Measurements from ENCODE around the gene DOK3. TPM values are rescaled to one million over a fixed set of nuclear protein-coding genes. Genes with fewer than 3 reads are reported as not detected.

Gene DOK3
- 1 to 10 TPM in 1 of 3 donors, under 1 TPM in 1, not detected in 1; 0.48 to 1.3 TPM for polyA plus RNA-seq

GRCh38 chr5:177509381-177509951 lies at the start of gene DOK3:
Gene DOK3, minus strand, starts transcription at chr5:177509826. Its CDS starts 286 bp downstream, at chr5:177509540.
- peak within 1 kb of the TSS in 1 of 5 donors; percentile 36 for H3K4me3 Mint-ChIP-seq

GRCh38 chr5:177557796-177558195 lies 48.2 kb upstream of the DOK3 start:
- H3K4me1 Mint-ChIP-seq: peaks cover 18 to 19% of the 10 kb centered on the region in 2 donors
- peaks cover 0 to 3% (median 1%) of the 10 kb centered on the region in 3 donors for H3K27me3 Mint-ChIP-seq (ENCODE audit: low read depth in 3 of 3)
- no peaks in the 10 kb centered on the region for H3K36me3 Mint-ChIP-seq
- H3K9me3 Mint-ChIP-seq: no peaks in the 10 kb centered on the region
- no peak overlapping the region for H3K27ac Mint-ChIP-seq
- DNase-seq: no peak
- H3K4me3 Mint-ChIP-seq: no peak overlapping the region

More at GRCh38 chr5:177509381-177509951, at the start of gene DOK3:
- peak within 1 kb of the TSS in 1 of 6 donors; percentile 67 for H3K27ac Mint-ChIP-seq
- H3K9me3 Mint-ChIP-seq: no peaks in the 10 kb centered on the region
- no peak for DNase-seq
- H3K4me1 Mint-ChIP-seq: peaks cover 4 to 5% of the 10 kb centered on the region in 2 donors
- peaks cover 4 to 19% (median 9%) of the 10 kb centered on the region in 3 donors for H3K36me3 Mint-ChIP-seq
- peaks cover 0 to 6% (median 3%) of the 10 kb centered on the region in 3 donors for H3K27me3 Mint-ChIP-seq (ENCODE audit: low read depth in 3 of 3)

GRCh38 chr5:177557041-177557647 lies 47.5 kb upstream of the DOK3 start:
- no peak for DNase-seq
- Mint-ChIP-seq H3K4me3 (no peak overlapping the region), H3K27me3 (ENCODE audit: low read depth in 3 of 3) (peaks cover 0 to 3% (median 1%) of the 10 kb centered on the region in 3 donors), H3K36me3 (no peaks in the 10 kb centered on the region), H3K9me3 (no peaks in the 10 kb centered on the region), H3K27ac (no peak overlapping the region), H3K4me1 (peaks cover 24 to 25% of the 10 kb centered on the region in 2 donors)

GRCh38 chr5:177555665-177556064 lies 46.0 kb upstream of the DOK3 start:
- H3K27me3 Mint-ChIP-seq (ENCODE audit: low read depth in 3 of 3): peaks cover 0 to 3% (median 1%) of the 10 kb centered on the region in 3 donors
- H3K4me1 Mint-ChIP-seq: peaks cover 26 to 30% of the 10 kb centered on the region in 2 donors
- no peaks in the 10 kb centered on the region for H3K9me3 Mint-ChIP-seq
- H3K27ac Mint-ChIP-seq: no peak overlapping the region
- no peaks in the 10 kb centered on the region for H3K36me3 Mint-ChIP-seq
- no peak for DNase-seq
- H3K4me3 Mint-ChIP-seq: peak overlapping the region in 2 of 5 donors; percentile 79 to 89

- peak overlapping the region; percentile 79 to 90 (median 89) for H3K4me3 Mint-ChIP-seq
- peaks cover 27 to 30% of the 10 kb centered on the region in 2 donors for H3K4me1 Mint-ChIP-seq
- peaks cover 0 to 3% (median 1%) of the 10 kb centered on the region in 3 donors for H3K27me3 Mint-ChIP-seq (ENCODE audit: low read depth in 3 of 3)
- no peak for DNase-seq
- H3K27ac Mint-ChIP-seq: peak overlapping the region in 3 of 6 donors; percentile 19 to 79 (median 74)
- no peaks in the 10 kb centered on the region for H3K9me3 Mint-ChIP-seq
- H3K36me3 Mint-ChIP-seq: no peaks in the 10 kb centered on the region
Measured at GRCh38 chr5:177555228-177555627, 45.6 kb upstream of the DOK3 start.

GRCh38 chr5:177554474-177555111 lies 45.0 kb upstream of the DOK3 start, which contains the start of gene FAM193B:
Gene FAM193B, minus strand, starts transcription at chr5:177554563. Its CDS starts 105 bp downstream, at chr5:177554458.
- no peaks in the 10 kb centered on the region for H3K9me3 Mint-ChIP-seq
- H3K4me3 Mint-ChIP-seq: peak within 1 kb of the TSS; percentile 79 to 90 (median 89)
- no peaks in the 10 kb centered on the region for H3K36me3 Mint-ChIP-seq
- peak; percentile 91 to 92 (median 92) for DNase-seq
- H3K27ac Mint-ChIP-seq: peak within 1 kb of the TSS; percentile 19 to 83 (median 76)
- peaks cover 0 to 3% (median 1%) of the 10 kb centered on the region in 3 donors for H3K27me3 Mint-ChIP-seq (ENCODE audit: low read depth in 3 of 3)
- peaks cover 27 to 30% of the 10 kb centered on the region in 2 donors for H3K4me1 Mint-ChIP-seq

- Mint-ChIP-seq H3K36me3 (no peaks in the 10 kb centered on the region), H3K4me1 (peaks cover 27 to 31% of the 10 kb centered on the region in 2 donors)
Measured at GRCh38 chr5:177553671-177554429, 44.2 kb upstream of the DOK3 start.

GRCh38 chr5:177552839-177553455 lies 43.3 kb upstream of the DOK3 start:
- no peaks in the 10 kb centered on the region for H3K9me3 Mint-ChIP-seq
- H3K36me3 Mint-ChIP-seq: peaks cover 0 to 2% (median 0%) of the 10 kb centered on the region in 3 donors
- H3K4me1 Mint-ChIP-seq: peaks cover 37 to 40% of the 10 kb centered on the region in 2 donors
- peak overlapping the region; percentile 44 to 73 (median 60) for H3K27ac Mint-ChIP-seq
- H3K27me3 Mint-ChIP-seq (ENCODE audit: low read depth in 3 of 3): peaks cover 0 to 3% (median 1%) of the 10 kb centered on the region in 3 donors
- peak overlapping the region; percentile 75 to 85 (median 79) for H3K4me3 Mint-ChIP-seq
- no peak for DNase-seq

More at GRCh38 chr5:177553671-177554429, 44.2 kb upstream of the DOK3 start:
- DNase-seq: peak in 1 of 3 donors; percentile 39
- Mint-ChIP-seq H3K4me3 (peak overlapping the region; percentile 75 to 89 (median 79)), H3K27ac (peak overlapping the region in 1 of 6 donors; percentile 32), H3K27me3 (ENCODE audit: low read depth in 3 of 3) (peaks cover 0 to 3% (median 1%) of the 10 kb centered on the region in 3 donors), H3K9me3 (no peaks in the 10 kb centered on the region)

- peaks cover 0 to 6% (median 0%) of the 10 kb centered on the region in 3 donors for H3K36me3 Mint-ChIP-seq
- peaks cover 49 to 54% of the 10 kb centered on the region in 2 donors for H3K4me1 Mint-ChIP-seq
- peak overlapping the region in 2 of 6 donors; percentile 35 to 40 for H3K27ac Mint-ChIP-seq
- H3K9me3 Mint-ChIP-seq: no peaks in the 10 kb centered on the region
- no peak overlapping the region for H3K4me3 Mint-ChIP-seq
- peaks cover 0 to 3% (median 1%) of the 10 kb centered on the region in 3 donors for H3K27me3 Mint-ChIP-seq (ENCODE audit: low read depth in 3 of 3)
- DNase-seq: no peak
Measured at GRCh38 chr5:177550122-177550521, 40.5 kb upstream of the DOK3 start.

GRCh38 chr5:177548495-177548894 lies 38.9 kb upstream of the DOK3 start:
- peaks cover 0 to 6% (median 0%) of the 10 kb centered on the region in 3 donors for H3K36me3 Mint-ChIP-seq
- no peak overlapping the region for H3K4me3 Mint-ChIP-seq

GRCh38 chr5:177547736-177548135 lies 38.1 kb upstream of the DOK3 start:
- no peak for DNase-seq
- Mint-ChIP-seq H3K4me3 (no peak overlapping the region), H3K36me3 (peaks cover 0 to 6% (median 0%) of the 10 kb centered on the region in 3 donors)

More at GRCh38 chr5:177548495-177548894, 38.9 kb upstream of the DOK3 start:
- DNase-seq: no peak
- no peaks in the 10 kb centered on the region for H3K9me3 Mint-ChIP-seq
- peaks cover 41 to 59% of the 10 kb centered on the region in 2 donors for H3K4me1 Mint-ChIP-seq
- no peak overlapping the region for H3K27ac Mint-ChIP-seq
- peaks cover 0 to 1% (median 0%) of the 10 kb centered on the region in 3 donors for H3K27me3 Mint-ChIP-seq (ENCODE audit: low read depth in 3 of 3)

GRCh38 chr5:177546258-177546741 lies 36.7 kb upstream of the DOK3 start:
- Mint-ChIP-seq H3K4me3 (no peak overlapping the region), H3K27ac (peak overlapping the region in 1 of 6 donors; percentile 82), H3K4me1 (peaks cover 28 to 58% of the 10 kb centered on the region in 2 donors)

More at GRCh38 chr5:177547736-177548135, 38.1 kb upstream of the DOK3 start:
- Mint-ChIP-seq H3K9me3 (no peaks in the 10 kb centered on the region), H3K27ac (peak overlapping the region in 1 of 6 donors; percentile 36), H3K27me3 (ENCODE audit: low read depth in 3 of 3) (no peaks in the 10 kb centered on the region), H3K4me1 (peaks cover 33 to 57% of the 10 kb centered on the region in 2 donors)

More at GRCh38 chr5:177546258-177546741, 36.7 kb upstream of the DOK3 start:
- no peak for DNase-seq
- Mint-ChIP-seq H3K36me3 (peaks cover 0 to 10% (median 0%) of the 10 kb centered on the region in 3 donors), H3K27me3 (ENCODE audit: low read depth in 3 of 3) (no peaks in the 10 kb centered on the region), H3K9me3 (no peaks in the 10 kb centered on the region)

Measured in immature natural killer cell (primary cell).